GM12878 (cell line): ENCODE measurements around the gene VRK3. TPM values are rescaled to one million over a fixed set of nuclear protein-coding genes. Genes with fewer than 3 reads are reported as not detected.
A peak's percentile ranks its signal among the peaks of the same experiment; 100 is the strongest.

Source experiments
- BACH1 ChIP-seq: fragments of 450-650 bp; IDR thresholded peaks from 2 replicates; pipeline ENCODE4 v1.6.1; 2017; ENCODE audit warnings: mild to moderate bottlenecking, borderline replicate concordance
- CHD2 ChIP-seq: IDR thresholded peaks from 2 replicates; pipeline ENCODE4 v1.6.1; 2011; ENCODE audit warnings: low read depth, low read length, improper control_type of control experiment, borderline replicate concordance
- E2F8 ChIP-seq: fragments of 450-650 bp; IDR thresholded peaks from 2 replicates; pipeline ENCODE4 v1.6.1; 2018; ENCODE audit warnings: mild to moderate bottlenecking, low read depth, moderate library complexity; ENCODE audit not compliant: partially characterized antibody
- FOXM1 ChIP-seq: IDR thresholded peaks from 2 replicates; pipeline ENCODE4 v1.6.1; 2012; ENCODE audit warnings: low read depth, mild to moderate bottlenecking, inconsistent platforms, low read length, moderate library complexity
- HDAC2 ChIP-seq: fragments of 200-600 bp; sonication (generic); IDR thresholded peaks from 2 replicates; pipeline ENCODE4 v1.6.1; 2017
- HDAC6 ChIP-seq: fragments of 200-600 bp; sonication (generic); IDR thresholded peaks from one replicate; pipeline ENCODE4 v1.8.0; 2017; ENCODE audit warnings: antibody characterized with exemption; ENCODE audit not compliant: unreplicated experiment
- HDGF ChIP-seq: fragments of 450-650 bp; IDR thresholded peaks from 2 replicates; pipeline ENCODE4 v1.6.1; 2016; ENCODE audit warnings: antibody characterized with exemption
- JUND ChIP-seq: IDR thresholded peaks from 2 replicates; pipeline ENCODE4 v1.6.1; 2012; ENCODE audit warnings: low read depth, mild to moderate bottlenecking, low read length, improper control_type of control experiment, moderate library complexity
- MAX ChIP-seq: IDR thresholded peaks from 2 replicates; pipeline ENCODE4 v1.6.1; 2012; ENCODE audit warnings: low read depth, low read length, improper control_type of control experiment
- MYB ChIP-seq: fragments of 150-350 bp; IDR thresholded peaks from 2 replicates; pipeline ENCODE4 v1.6.1; 2014; ENCODE audit warnings: mild to moderate bottlenecking, low read depth, low read length, borderline replicate concordance
- NKRF ChIP-seq: fragments of 450-650 bp; conservative IDR thresholded peaks from 2 replicates; pipeline ENCODE4 v1.6.1; 2017; ENCODE audit warnings: mild to moderate bottlenecking, moderate library complexity
- RB1 ChIP-seq: fragments of 450-650 bp; formaldehyde crosslinking; IDR thresholded peaks from 2 replicates; pipeline ENCODE4 v1.6.1; 2017; ENCODE audit warnings: mild to moderate bottlenecking, borderline replicate concordance
- RBBP5 ChIP-seq: fragments of 200-600 bp; sonication (generic); conservative IDR thresholded peaks from 2 replicates; pipeline ENCODE4 v1.6.1; 2016
- RFX5 ChIP-seq: IDR thresholded peaks from 2 replicates; pipeline ENCODE4 v1.6.1; 2011; ENCODE audit warnings: low read depth, low read length, improper control_type of control experiment
- SMAD5 ChIP-seq: IDR thresholded peaks from 2 replicates; pipeline ENCODE4 v1.6.1; 2016; ENCODE audit warnings: antibody characterized with exemption, low read depth
- SP1 ChIP-seq: IDR thresholded peaks from one replicate; pipeline ENCODE4 v1.6.1; 2011; ENCODE audit warnings: low read depth, low read length
- STAT3 ChIP-seq: IDR thresholded peaks from 2 replicates; pipeline ENCODE4 v1.6.1; 2011; ENCODE audit warnings: low read depth, low read length, improper control_type of control experiment
- TCF7 ChIP-seq: IDR thresholded peaks from 2 replicates; pipeline ENCODE4 v1.6.1; 2014; ENCODE audit warnings: antibody characterized with exemption, borderline replicate concordance
- WRNIP1 ChIP-seq: IDR thresholded peaks from 2 replicates; pipeline ENCODE4 v1.6.1; 2011; ENCODE audit warnings: low read depth, low read length, improper control_type of control experiment, borderline replicate concordance
- ZBTB4 ChIP-seq: fragments of 450-650 bp; formaldehyde crosslinking; IDR thresholded peaks from 2 replicates; pipeline ENCODE4 v1.4.0; 2022; ENCODE audit warnings: mild to moderate bottlenecking, moderate library complexity
- ZNF622 ChIP-seq: fragments of 450-650 bp; IDR thresholded peaks from 2 replicates; pipeline ENCODE4 v1.6.1; 2017; ENCODE audit warnings: mild to moderate bottlenecking, inconsistent platforms
- polyA plus RNA-seq, 11 experiments: library from polyadenylated mRNA; depleted of rRNA in 4 of 11; unstranded in 6 of 11; stranded (reverse) in 5 of 11; fragments of >200 nt; fragmentation: Nextera tagmentation in 4 of 11; fragmentation: Illumina TruSeq in 1 of 11; extraction: Ambion mirVana in 4 of 11; extraction: Trizol in 1 of 11; gene quantifications; 1 replicate in 1 of 11; 2 replicates in 10 of 11; pipeline versions ENCODE4 v1.2.1 to v1.2.3, GENCODE V29; 2011 to 2016; ENCODE audit warnings: inconsistent platforms in 2 of 11, missing spikeins in 2 of 11, low read depth in 1 of 11
- total RNA-seq, 4 experiments: library from RNA; depleted of rRNA in 3 of 4; stranded (reverse); fragments of >200 nt in 3 of 4; fragmentation: Illumina TruSeq in 1 of 4; extraction: Trizol in 1 of 4; gene quantifications; 2 replicates each; pipeline versions ENCODE4 v1.2.1 to v1.2.3, GENCODE V29; 2013 to 2021

Gene VRK3
- total and polyA plus RNA-seq, 10 of the 15 experiments (the other 5 are each of a cell fraction or from before 2014, with no cell fraction given), result 17.3 to 61.9 (median 35.5) TPM

- TF ChIP-seq STAT3, result no peak
- TF ChIP-seq SMAD5, result peak; percentile 69; the same call in 1 of the 2 replicates
- TF ChIP-seq NKRF, result peak; percentile 94
- no peak; the same call in 1 of the 2 replicates for TF ChIP-seq CHD2
- TF ChIP-seq RFX5, result no peak
- TF ChIP-seq RBBP5, result no peak
- TF ChIP-seq BACH1, result no peak
- TF ChIP-seq ZNF622, result no peak
- TF ChIP-seq JUND, result no peak
- TF ChIP-seq RB1, result peak; percentile 86; the same call in 1 of the 2 replicates
- no peak for TF ChIP-seq FOXM1
- no peak for TF ChIP-seq SP1
- peak; percentile 87; the same call in 1 of the 2 replicates for TF ChIP-seq HDAC2
- TF ChIP-seq MAX, result peak; percentile 99
- TF ChIP-seq TCF7, result no peak
- TF ChIP-seq WRNIP1, result no peak
- TF ChIP-seq E2F8, result peak; percentile 40
- TF ChIP-seq MYB, result no peak
- TF ChIP-seq HDGF, result no peak; the same call in 1 of the 2 replicates
- TF ChIP-seq ZBTB4 (CRISPR knock-in tag), result no peak
- TF ChIP-seq HDAC6, result no peak
Measured at GRCh38 chr19:50025794-50026549, 800 bp upstream of the VRK3 start, which contains the start of gene ZNF473 (continued).
